HepG2 (cell line): ENCODE measurements around the gene CFAP300. TPM values are rescaled to one million over a fixed set of nuclear protein-coding genes. Genes with fewer than 3 reads are reported as not detected.

Source experiments
- ARID4A ChIP-seq: sonication (generic); formaldehyde crosslinking; IDR thresholded peaks from 2 replicates; pipeline ENCODE4 v1.5.0; 2020; ENCODE audit warnings: mild to moderate bottlenecking, missing genetic modification reagents, borderline replicate concordance
- ATF3 ChIP-seq: sonication (generic); formaldehyde crosslinking; IDR thresholded peaks from 2 replicates; pipeline ENCODE4 v1.4.0; 2020; ENCODE audit warnings: missing genetic modification reagents
- CCAR2 ChIP-seq: fragments of 200-400 bp; formaldehyde crosslinking; optimal IDR thresholded peaks from 2 replicates; pipeline ENCODE3; 2018; ENCODE audit warnings: low read depth, mild to moderate bottlenecking, low read length, moderate library complexity
- CENPX ChIP-seq: sonication (generic); formaldehyde crosslinking; IDR thresholded peaks from 2 replicates; pipeline ENCODE4 v1.9.0; 2021; ENCODE audit warnings: mild to moderate bottlenecking, missing genetic modification reagents, moderate library complexity
- ETV5 ChIP-seq: IDR thresholded peaks from 2 replicates; pipeline ENCODE4 v1.6.1; 2018; ENCODE audit warnings: missing biosample characterization, missing genetic modification reagents, inconsistent platforms, borderline replicate concordance
- HES4 ChIP-seq: sonication (generic); formaldehyde crosslinking; IDR thresholded peaks from 2 replicates; pipeline ENCODE4 v1.9.0; 2021; ENCODE audit warnings: mild to moderate bottlenecking, missing genetic modification reagents, borderline replicate concordance
- HMG20B ChIP-seq: conservative IDR thresholded peaks from 2 replicates; pipeline ENCODE4 v1.6.1; 2016; ENCODE audit warnings: missing genetic modification reagents, missing compliant biosample characterization
- HNF4G ChIP-seq, 2 experiments: sonication (generic) in 1 of 2; formaldehyde crosslinking in 1 of 2; IDR thresholded peaks; 2 replicates each; pipeline versions ENCODE4 v1.4.0 to v1.6.1; 2011 to 2020; ENCODE audit warnings: borderline replicate concordance in 2 of 2, low read depth in 2 of 2, mild to moderate bottlenecking in 2 of 2, low read length in 1 of 2, missing genetic modification reagents in 1 of 2, moderate library complexity in 1 of 2
- HOXA7 ChIP-seq: sonication (generic); formaldehyde crosslinking; IDR thresholded peaks from 2 replicates; pipeline ENCODE4 v1.8.1; 2022; ENCODE audit warnings: mild to moderate bottlenecking, missing genetic modification reagents, moderate library complexity
- MZF1 ChIP-seq: sonication (generic); formaldehyde crosslinking; IDR thresholded peaks from 2 replicates; pipeline ENCODE4 v1.8.1; 2023; ENCODE audit warnings: mild to moderate bottlenecking, missing genetic modification reagents, borderline replicate concordance
- NKX3-1 ChIP-seq: sonication (generic); formaldehyde crosslinking; IDR thresholded peaks from 2 replicates; pipeline ENCODE4 v1.5.0; 2020; ENCODE audit warnings: missing genetic modification reagents
- RBFOX2 ChIP-seq: fragments of 200-400 bp; formaldehyde crosslinking; IDR thresholded peaks from 2 replicates; pipeline ENCODE4 v1.6.1; 2017; ENCODE audit warnings: low read depth, mild to moderate bottlenecking, low read length
- XBP1 ChIP-seq: sonication (generic); formaldehyde crosslinking; IDR thresholded peaks from 2 replicates; pipeline ENCODE4 v1.5.0; 2020; ENCODE audit warnings: missing genetic modification reagents
- ZBTB7A ChIP-seq: sonication (generic); formaldehyde crosslinking; IDR thresholded peaks from 2 replicates; pipeline ENCODE4 v1.8.0; 2022; ENCODE audit warnings: mild to moderate bottlenecking, missing genetic modification reagents
- ZIK1 ChIP-seq: sonication (generic); formaldehyde crosslinking; IDR thresholded peaks from 2 replicates; pipeline ENCODE4 v1.5.0; 2020; ENCODE audit warnings: mild to moderate bottlenecking, low read depth, missing genetic modification reagents, borderline replicate concordance
- ZNF235 ChIP-seq: sonication (generic); formaldehyde crosslinking; IDR thresholded peaks from 2 replicates; pipeline ENCODE4 v1.8.1; 2023; ENCODE audit warnings: mild to moderate bottlenecking, missing genetic modification reagents, borderline replicate concordance
- ZNF264 ChIP-seq: sonication (generic); formaldehyde crosslinking; IDR thresholded peaks from 2 replicates; pipeline ENCODE4 v1.4.0; 2020; ENCODE audit warnings: missing genetic modification reagents
- ZNF350 ChIP-seq: sonication (generic); formaldehyde crosslinking; IDR thresholded peaks from 2 replicates; pipeline ENCODE4 v1.4.0; 2020; ENCODE audit warnings: mild to moderate bottlenecking, low read depth, missing genetic modification reagents, borderline replicate concordance
- ZNF543 ChIP-seq: sonication (generic); formaldehyde crosslinking; IDR thresholded peaks from 2 replicates; pipeline ENCODE4 v1.4.0; 2020; ENCODE audit warnings: mild to moderate bottlenecking, missing genetic modification reagents
- ZNF567 ChIP-seq: sonication (generic); formaldehyde crosslinking; IDR thresholded peaks from 2 replicates; pipeline ENCODE4 v1.8.1; 2023; ENCODE audit warnings: mild to moderate bottlenecking, missing genetic modification reagents, borderline replicate concordance
- ZNF615 ChIP-seq: sonication (generic); formaldehyde crosslinking; IDR thresholded peaks from 2 replicates; pipeline ENCODE4 v1.5.0; 2020; ENCODE audit warnings: mild to moderate bottlenecking, missing genetic modification reagents, borderline replicate concordance
- ZXDC ChIP-seq: sonication (generic); formaldehyde crosslinking; IDR thresholded peaks from 2 replicates; pipeline ENCODE4 v1.5.0; 2020; ENCODE audit warnings: mild to moderate bottlenecking, missing genetic modification reagents
- polyA plus RNA-seq, 8 experiments: library from polyadenylated mRNA; depleted of rRNA in 3 of 8; stranded (reverse) in 7 of 8; unstranded in 1 of 8; fragments of >200 nt; fragmentation: Illumina TruSeq in 4 of 8; extraction: Trizol in 4 of 8; gene quantifications; 2 replicates each; pipeline versions ENCODE4 v1.2.1 to v1.2.3, GENCODE V29; 2011 to 2016; ENCODE audit warnings: low read depth in 4 of 8, missing spikeins in 1 of 8, mixed read lengths in 1 of 8; ENCODE audit not compliant: insufficient read depth in 1 of 8
- total RNA-seq, 5 experiments: library from RNA; depleted of rRNA; stranded (reverse); fragments of >200 nt; fragmentation: Illumina TruSeq; extraction: Trizol; gene quantifications; 2 replicates each; pipeline ENCODE4 v1.2.3, GENCODE V29; 2016; ENCODE audit warnings: low read depth in 1 of 5

Gene CFAP300
- total and polyA plus RNA-seq, 2 of the 13 experiments (the other 11 are each of a cell fraction or from before 2014, with no cell fraction given), result not detected

GRCh38 chr11:102111011-102111786 is 64.0 kb downstream of the CFAP300 start (continued):
- TF ChIP-seq ARID4A (peak; percentile 51; the same call in 1 of the 2 replicates), ZNF567 (CRISPR knock-in tag) (no peak), XBP1 (CRISPR knock-in tag) (no peak), ATF3 (no peak), RBFOX2 (peak; percentile 90), HOXA7 (CRISPR knock-in tag) (no peak), ZNF235 (0 out of 2 replicates have a peak, but pooled peaks have one; percentile 9), HMG20B (CRISPR knock-in tag) (0 out of 2 replicates have a peak, but pooled peaks have one; percentile 18), NKX3-1 (CRISPR knock-in tag) (no peak), ZNF615 (no peak), CCAR2 (no peak), ZNF543 (CRISPR knock-in tag) (peak; percentile 72; the same call in 1 of the 2 replicates), ZBTB7A (CRISPR knock-in tag) (no peak), MZF1 (CRISPR knock-in tag) (no peak), CENPX (CRISPR knock-in tag) (no peak), HES4 (no peak), ZIK1 (CRISPR knock-in tag) (no peak), ZNF350 (CRISPR knock-in tag) (peak; percentile 24; the same call in 1 of the 2 replicates), ZXDC (no peak), ETV5 (CRISPR knock-in tag) (peak; percentile 54), ZNF264 (CRISPR knock-in tag) (no peak), HNF4G (IDR thresholded peaks at IDR 0.05; ENCODE audit: borderline replicate concordance, low read depth, low read length) (peak; percentile 64), HNF4G (CRISPR knock-in tag; IDR thresholded peaks at IDR 0.05; ENCODE audit: borderline replicate concordance, low read depth) (no peak)
